NK-92 (cell line): Measurements from ENCODE around the gene ADAMTSL1.

Source experiments
- DNase-seq: peaks from one replicate; lab custom pipeline; 2025; ENCODE audit not compliant: unreplicated experiment; lab: John Stamatoyannopoulos, UW

The ADAMTSL1 gene

GRCh38 chr9:18759827-18760226 is 285.9 kb downstream of the ADAMTSL1 start:
- no peak for DNase-seq

GRCh38 chr9:18761742-18762300 is 287.9 kb downstream of the ADAMTSL1 start:
- no peak for DNase-seq

- no peak for DNase-seq
Observed at GRCh38 chr9:18766989-18767550, 293.1 kb downstream of the ADAMTSL1 start.

GRCh38 chr9:18768951-18769622 is 295.1 kb downstream of the ADAMTSL1 start:
- DNase-seq: no peak

GRCh38 chr9:18770131-18770908 is 296.4 kb downstream of the ADAMTSL1 start:
- DNase-seq: no peak

- no peak for DNase-seq
Observed at GRCh38 chr9:18771011-18771410, 297.1 kb downstream of the ADAMTSL1 start.

GRCh38 chr9:18771763-18772162 is 297.8 kb downstream of the ADAMTSL1 start:
- DNase-seq: no peak

GRCh38 chr9:18775241-18775640 is 301.3 kb downstream of the ADAMTSL1 start:
- no peak for DNase-seq

- DNase-seq: no peak
Observed at GRCh38 chr9:18775930-18776329, 302.0 kb downstream of the ADAMTSL1 start.

- no peak for DNase-seq
Observed at GRCh38 chr9:18776836-18777820, 303.2 kb downstream of the ADAMTSL1 start.

- no peak for DNase-seq
Observed at GRCh38 chr9:18778147-18778546, 304.2 kb downstream of the ADAMTSL1 start.

- DNase-seq: no peak
Observed at GRCh38 chr9:18778846-18779245, 304.9 kb downstream of the ADAMTSL1 start.

- DNase-seq: no peak
Observed at GRCh38 chr9:18783909-18784308, 310.0 kb downstream of the ADAMTSL1 start.

- DNase-seq: no peak
Observed at GRCh38 chr9:18785604-18786003, 311.7 kb downstream of the ADAMTSL1 start.

GRCh38 chr9:18786196-18786595 is 312.2 kb downstream of the ADAMTSL1 start:
- DNase-seq: no peak

- no peak for DNase-seq
Observed at GRCh38 chr9:18786911-18787650, 313.1 kb downstream of the ADAMTSL1 start.

GRCh38 chr9:18788256-18788655 is 314.3 kb downstream of the ADAMTSL1 start:
- no peak for DNase-seq

- DNase-seq: no peak
Observed at GRCh38 chr9:18791074-18791473, 317.1 kb downstream of the ADAMTSL1 start.

GRCh38 chr9:18793122-18793521 is 319.2 kb downstream of the ADAMTSL1 start:
- DNase-seq: no peak
